NOMO-1 treated with dmso at 0.1 percent for 144 hours (cell line): ENCODE data around the gene RNF130.

Experiments used
- DNase-seq: peaks from one replicate; lab custom pipeline; 2025; ENCODE audit not compliant: unreplicated experiment; lab: John Stamatoyannopoulos, UW

RNF130 gene

GRCh38 chr5:180060192-180060591 lies 11.4 kb downstream of the RNF130 start:
- no peak for DNase-seq

- no peak for DNase-seq
Observed at GRCh38 chr5:180059326-180059725, 12.2 kb downstream of the RNF130 start.

- no peak for DNase-seq
Observed at GRCh38 chr5:180056153-180056552, 15.4 kb downstream of the RNF130 start.

- no peak for DNase-seq
Observed at GRCh38 chr5:180054226-180054625, 17.3 kb downstream of the RNF130 start.

- DNase-seq = no peak
Observed at GRCh38 chr5:180053061-180053602, 18.4 kb downstream of the RNF130 start.

- no peak for DNase-seq
Observed at GRCh38 chr5:180052211-180052818, 19.2 kb downstream of the RNF130 start.

- DNase-seq = no peak
Observed at GRCh38 chr5:180050121-180050940, 21.2 kb downstream of the RNF130 start.

- DNase-seq = no peak
Observed at GRCh38 chr5:180049185-180049548, 22.4 kb downstream of the RNF130 start.

- no peak for DNase-seq
Observed at GRCh38 chr5:180047667-180048066, 23.9 kb downstream of the RNF130 start.

GRCh38 chr5:180046656-180047055 lies 24.9 kb downstream of the RNF130 start:
- no peak for DNase-seq

GRCh38 chr5:180045889-180046499 lies 25.6 kb downstream of the RNF130 start:
- no peak for DNase-seq

GRCh38 chr5:180043377-180043776 lies 28.2 kb downstream of the RNF130 start:
- no peak for DNase-seq

GRCh38 chr5:180041301-180042274 lies 30.0 kb downstream of the RNF130 start:
- no peak for DNase-seq

- no peak for DNase-seq
Observed at GRCh38 chr5:180040287-180041214, 31.0 kb downstream of the RNF130 start.

- DNase-seq = no peak
Observed at GRCh38 chr5:180035206-180035931, 36.2 kb downstream of the RNF130 start.

GRCh38 chr5:180034564-180034963 lies 37.0 kb downstream of the RNF130 start:
- no peak for DNase-seq

GRCh38 chr5:180027459-180028089 lies 44.0 kb downstream of the RNF130 start:
- DNase-seq = no peak

- no peak for DNase-seq
Observed at GRCh38 chr5:180026734-180027458, 44.7 kb downstream of the RNF130 start.
